HG02885 (cell line): ENCODE results near the gene SPACA9.

Experiments
- ATAC-seq: cut with Tn5 transposase; IDR thresholded peaks from one replicate; pipeline ENCODE4 v1.9.1; 2021; ENCODE audit warnings: mild to moderate bottlenecking; ENCODE audit not compliant: unreplicated experiment, poor library complexity

Gene SPACA9

DNA sequence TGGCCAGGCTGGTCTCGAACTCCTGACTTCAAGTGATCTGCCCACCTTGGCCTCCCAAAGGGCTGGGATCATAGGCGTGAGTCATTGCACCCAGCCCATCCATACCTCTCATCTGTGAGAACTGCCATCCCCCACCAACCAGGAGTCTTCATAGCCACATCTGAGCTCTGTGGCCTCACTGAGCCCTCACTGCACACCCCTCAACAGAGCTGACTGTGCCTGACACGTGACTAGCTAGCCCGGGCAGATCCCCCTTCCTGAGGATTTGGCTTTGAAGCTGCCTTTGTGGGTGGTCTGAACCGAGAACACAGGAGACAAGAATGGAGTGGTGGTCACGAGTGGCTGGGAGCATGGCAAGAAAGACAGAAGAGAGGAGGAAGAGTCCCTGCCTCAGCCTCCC is 16.2 kb upstream of the SPACA9 start:
- no peak for ATAC-seq

DNA sequence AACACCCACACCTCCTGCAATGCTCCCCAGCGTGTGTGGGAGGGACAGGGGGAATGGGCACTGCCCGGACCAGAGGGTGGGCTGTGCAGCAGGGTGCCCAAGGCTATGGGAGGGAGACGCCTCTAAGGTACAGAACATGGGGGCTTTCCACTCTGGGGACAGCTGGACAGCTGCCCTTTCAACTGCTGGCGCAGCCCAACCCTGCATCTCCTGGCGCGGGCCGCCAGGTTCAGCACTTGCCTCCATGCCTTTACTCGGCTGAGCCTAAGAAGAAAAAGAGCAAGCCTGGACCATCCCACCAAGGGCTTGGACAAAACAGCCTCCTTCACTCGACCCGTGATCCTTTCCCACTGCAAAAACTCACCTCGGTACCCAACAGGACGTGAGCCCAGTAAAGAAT is 15.6 kb upstream of the SPACA9 start:
- ATAC-seq: no peak

DNA sequence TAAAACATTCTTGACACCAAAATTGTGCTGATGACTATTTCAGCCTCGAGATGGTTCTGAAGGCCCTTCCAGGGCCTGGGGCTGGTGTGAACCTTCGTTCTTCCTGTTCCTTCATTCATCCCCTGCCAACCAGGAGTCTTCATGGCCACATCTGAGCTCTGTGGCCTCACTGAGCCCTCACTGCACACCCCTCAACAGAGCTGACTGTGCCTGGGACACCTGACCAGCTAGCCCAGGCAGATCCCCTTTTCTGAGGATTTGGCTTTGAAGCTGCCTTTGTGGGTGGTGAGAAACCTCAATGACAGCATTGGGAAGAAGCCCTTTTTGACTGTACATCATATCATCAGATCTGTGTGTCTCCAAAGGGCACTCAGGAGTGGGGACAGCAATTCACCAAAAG is 14.4 kb upstream of the SPACA9 start:
- no peak for ATAC-seq

DNA sequence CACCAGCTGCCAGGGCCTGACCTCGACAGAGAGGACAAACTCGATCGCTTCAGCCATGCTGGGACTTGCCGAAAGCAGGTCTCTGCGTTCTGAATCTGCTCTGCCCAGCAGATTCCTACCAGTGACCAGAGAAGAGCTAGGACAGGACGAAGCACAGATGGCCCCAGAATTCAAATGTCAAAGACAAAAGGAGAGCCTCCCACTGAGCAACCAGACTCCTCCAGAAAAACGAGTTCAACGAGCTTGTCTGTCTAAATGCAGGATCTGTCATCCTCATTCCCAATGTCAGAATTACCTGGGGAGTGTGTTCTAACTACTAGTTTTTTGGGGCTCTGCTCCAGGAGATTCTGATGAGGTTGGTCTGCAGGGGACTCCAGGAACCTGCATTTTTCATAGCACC is 14.0 kb upstream of the SPACA9 start:
- no peak for ATAC-seq

DNA sequence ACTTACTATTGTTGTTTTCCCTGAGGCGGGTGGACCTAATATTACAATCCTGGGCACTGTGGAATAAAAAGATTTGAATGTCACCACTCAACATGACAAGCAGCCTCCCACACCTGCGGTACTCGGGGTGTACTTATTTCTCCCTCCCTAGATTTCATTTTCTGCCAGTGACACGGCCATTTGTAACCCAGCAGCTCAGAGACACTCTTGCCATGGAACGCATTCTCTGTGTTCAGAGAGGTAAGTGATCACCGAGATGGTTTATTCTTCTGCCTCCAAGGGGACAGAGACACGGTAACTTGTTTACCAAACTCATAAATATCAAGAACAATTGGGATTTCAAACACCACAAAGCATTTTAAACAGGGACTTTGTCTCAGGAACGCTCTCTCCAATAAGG is 11.8 kb upstream of the SPACA9 start:
- no peak for ATAC-seq

DNA sequence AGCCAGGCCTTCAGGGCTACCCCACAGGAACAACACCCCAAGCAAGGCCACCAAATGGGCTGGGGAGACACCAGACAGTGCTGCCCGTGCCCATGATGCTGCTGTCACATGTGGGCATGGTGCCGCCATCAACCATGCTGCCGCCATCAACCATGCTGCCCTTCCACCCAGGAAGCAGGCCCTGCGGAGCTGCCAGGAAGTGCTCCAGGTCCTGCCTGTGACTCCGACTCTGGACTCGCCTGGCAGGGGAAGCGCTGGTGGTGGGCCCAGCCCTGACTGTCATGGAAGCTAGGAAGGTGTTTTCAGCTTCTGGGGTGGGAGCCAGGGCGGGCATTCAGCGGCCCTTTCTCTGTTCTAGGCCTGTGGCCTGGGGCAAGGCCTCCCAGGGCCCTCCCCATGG is 9.4 kb upstream of the SPACA9 start:
- ATAC-seq: no peak

DNA sequence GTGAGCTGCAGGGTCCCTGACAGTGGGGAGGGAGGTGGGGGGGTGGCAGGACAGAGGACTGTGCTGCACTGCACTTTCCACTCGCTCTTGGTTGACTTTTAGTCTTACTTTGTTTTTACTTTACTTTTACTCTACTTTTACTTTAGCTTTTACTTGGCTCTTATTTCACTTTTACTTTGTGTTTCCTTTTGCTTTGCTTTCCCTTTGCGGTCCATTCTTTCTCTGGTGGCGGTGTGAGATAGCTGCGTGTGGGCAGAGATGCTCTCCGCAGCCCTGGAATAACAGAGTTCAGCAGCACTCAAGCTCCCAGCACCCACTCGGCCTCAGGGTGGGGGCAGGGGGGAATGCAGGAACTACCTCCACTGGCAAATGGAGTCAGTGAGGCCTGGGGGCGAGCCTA is 5.3 kb upstream of the SPACA9 start:
- ATAC-seq: no peak

DNA sequence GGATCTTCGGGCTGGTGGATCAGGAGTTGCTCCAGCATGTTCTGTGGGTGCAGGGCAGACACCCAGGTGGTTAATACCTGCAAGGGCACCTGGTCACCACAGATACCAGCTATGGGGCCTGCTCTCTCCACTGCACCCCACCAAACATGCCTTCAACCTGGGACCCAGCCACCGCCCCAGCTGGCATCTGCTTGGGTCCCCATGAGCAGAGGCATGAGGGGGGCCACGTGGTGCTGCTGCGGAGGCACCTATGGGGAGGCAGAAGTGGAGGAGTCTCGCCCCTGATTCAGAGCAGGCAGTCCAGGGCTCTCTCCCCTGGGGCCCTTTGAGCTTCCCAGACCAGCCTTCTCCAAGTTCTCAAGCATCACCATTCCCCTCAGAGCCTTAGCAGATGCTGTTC is 3.5 kb upstream of the SPACA9 start:
- ATAC-seq: no peak

DNA sequence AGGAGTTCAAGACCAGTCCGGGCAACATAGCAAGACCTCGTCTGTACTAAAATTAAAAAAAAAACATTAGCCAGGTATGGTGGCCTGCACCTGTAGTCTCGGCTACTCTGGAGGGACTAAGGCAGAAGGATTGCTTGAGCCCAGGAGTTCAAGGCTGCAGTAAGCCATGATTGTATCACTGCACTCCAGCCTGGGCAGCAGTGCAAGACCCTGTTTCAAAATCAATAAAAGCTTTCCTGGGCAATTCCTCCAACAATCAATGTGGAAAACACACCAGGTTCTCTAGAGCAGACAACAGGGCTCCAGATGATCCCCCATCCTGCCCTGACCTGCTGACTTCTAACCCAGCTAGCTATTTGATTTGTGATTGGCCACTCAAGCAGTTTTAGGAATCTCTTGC is 1.8 kb upstream of the SPACA9 start:
- ATAC-seq: no peak

DNA sequence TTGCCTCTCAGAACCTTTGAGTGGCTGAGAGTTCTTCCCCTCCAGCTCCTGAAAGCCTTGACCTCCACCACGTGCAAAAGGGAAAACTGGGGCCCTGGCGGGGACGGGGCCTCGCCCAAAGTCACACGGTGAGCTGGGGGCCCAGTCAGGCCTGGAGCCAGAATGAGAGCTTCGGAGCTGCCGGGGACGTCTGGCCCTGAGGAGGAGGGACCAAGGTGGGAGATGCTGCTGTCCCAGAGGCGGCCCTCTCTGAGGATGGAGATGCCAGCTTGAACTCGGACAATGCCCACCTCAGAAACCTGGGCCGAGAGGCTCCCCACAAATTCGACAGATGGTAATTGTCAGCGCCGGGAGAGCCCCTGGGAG is 1.3 kb upstream of the SPACA9 start:
- ATAC-seq: no peak

DNA sequence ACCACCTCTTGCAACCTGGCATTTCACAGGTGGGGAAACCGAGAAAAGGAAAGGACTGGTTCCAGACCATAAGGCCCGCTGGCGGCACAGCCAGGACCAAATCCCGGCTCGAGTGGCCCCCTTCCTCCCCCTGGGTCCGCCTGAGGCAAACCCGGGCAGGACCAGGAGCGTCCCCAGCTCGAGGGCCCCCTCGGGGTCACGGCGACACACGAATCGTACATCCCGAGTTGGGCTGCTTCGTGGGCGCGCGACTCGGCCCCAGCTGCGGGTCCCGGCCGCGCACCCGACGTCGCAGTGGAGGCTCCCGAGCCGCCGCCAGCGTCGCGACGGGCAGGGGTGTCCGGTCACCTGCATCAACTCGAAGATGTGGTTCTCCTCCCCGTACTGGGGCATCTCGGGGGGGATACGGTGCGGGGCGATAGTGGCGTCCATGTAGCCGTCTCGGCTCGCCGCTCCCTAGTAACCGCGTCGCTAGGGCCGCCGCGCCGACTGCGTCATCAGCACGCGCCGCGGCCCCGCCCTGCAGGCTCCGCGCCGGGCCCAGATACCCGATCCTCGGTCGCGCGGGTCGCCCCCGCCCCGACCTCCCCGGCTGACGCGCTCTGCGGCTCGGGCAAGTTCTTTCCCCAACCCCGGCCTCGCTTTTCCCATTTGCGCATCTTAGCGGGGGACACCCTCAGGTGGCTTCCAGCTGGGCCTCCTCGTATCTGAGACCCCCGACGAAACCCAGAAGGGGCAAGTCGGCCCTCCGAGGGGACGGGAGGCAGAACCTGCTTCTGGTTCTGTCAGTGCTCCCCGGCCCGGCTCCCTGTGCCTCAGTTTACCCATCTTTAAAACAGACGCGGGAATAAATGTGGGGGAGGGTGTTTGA is 639 bp upstream of the SPACA9 start, which contains the start of gene AK8:
TSS of gene AK8 (minus strand) at position 461 of the 871 bp plus-strand sequence. CDS start at position 432, 29 bp downstream.
- ATAC-seq: peak; percentile 75

DNA sequence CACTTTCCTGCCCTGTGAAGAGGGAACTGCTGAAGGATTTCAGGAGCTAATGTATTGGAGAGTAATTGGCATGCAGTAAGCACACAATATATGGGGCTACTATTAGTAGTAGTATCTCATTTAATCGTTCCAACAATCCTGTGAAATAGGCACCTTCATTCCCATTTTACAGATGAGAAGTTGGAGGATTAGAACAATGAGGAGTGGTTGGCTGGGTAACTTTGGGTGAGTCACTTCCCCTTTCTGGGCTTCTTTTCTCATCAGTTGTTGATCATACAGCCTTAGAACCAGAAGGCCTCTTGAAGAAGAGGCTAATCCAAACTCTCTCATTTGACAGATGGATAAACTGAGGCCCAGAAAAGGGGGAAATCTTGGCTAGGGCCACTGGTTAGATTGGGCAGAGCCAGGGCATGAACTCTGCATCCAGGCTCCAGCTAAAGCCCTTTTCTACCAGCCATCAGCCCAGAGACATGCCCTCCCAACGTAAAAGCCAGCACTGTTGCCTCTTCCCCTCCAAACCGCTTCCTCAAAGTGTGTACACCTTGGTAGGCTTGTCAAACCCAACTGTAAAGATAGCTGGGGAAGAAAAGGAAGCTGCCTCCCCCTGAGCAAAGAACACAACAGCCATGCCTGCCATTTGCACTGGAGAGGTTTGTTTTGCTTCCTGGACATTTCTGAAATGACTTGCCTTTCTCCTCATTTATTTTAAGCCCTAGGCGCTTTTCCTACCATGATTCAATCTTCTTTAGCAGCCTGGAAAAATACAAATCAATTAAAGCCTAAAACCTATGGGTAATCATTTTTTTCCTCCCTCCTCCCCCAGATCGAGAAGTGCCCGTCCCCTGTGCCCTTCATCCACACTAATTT is 992 bp downstream of the SPACA9 start:
- no peak for ATAC-seq

DNA sequence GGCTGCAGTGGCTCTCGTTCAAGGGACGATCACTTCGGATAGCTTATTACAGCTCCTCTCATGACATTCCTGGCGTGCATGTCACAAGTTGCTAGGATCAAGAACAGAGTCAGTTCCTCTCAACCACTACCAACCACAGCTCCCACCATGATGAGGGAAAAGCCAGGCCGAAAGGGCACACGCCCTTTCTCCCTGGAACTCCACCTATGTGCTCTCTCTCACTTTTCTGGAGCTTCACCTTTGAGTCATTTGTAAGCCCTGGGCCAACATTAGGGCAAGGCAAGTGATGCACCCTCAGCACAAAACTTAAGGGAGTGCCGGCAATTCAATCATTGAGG is 1.6 kb downstream of the SPACA9 start:
- ATAC-seq: no peak

DNA sequence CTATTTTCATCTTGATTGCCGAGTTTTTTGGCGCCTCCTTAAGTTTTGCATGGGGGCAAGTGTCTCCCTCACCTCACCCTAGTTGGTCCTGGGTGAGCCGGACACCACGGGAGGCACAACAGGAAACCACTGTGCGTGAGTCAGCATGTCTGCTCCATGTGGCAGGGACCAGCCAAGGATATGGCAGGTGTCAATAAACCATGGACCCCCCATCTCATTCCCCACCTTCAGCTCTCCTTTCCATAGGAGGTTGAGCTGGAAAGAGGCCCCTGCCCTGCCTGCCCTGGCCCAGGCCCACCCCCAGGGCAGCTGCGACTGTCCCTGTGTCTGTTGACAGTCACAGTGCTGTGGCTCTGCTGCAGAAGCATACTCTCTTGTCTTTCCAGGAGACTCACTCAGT is 3.1 kb downstream of the SPACA9 start:
- ATAC-seq: no peak

DNA sequence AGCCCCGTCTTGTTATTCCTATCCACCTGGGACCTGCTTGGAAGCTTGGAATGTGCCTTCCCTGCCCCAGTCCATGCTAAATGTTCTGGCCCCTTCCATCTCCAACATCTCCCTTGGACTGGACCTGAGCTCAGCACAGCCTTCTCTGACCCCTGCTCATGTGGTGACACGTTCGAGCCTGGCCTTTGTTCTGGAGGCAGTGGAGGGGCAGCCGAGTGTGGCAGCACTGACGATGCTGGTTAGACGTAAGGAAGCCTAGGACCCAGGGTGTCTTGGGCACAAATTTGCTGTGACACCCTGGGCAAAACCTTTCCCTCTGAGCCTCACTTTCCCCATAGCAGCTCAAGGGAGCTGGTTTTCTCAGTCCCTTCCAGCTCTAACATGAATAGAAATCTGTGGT is 3.9 kb downstream of the SPACA9 start:
- no peak for ATAC-seq

DNA sequence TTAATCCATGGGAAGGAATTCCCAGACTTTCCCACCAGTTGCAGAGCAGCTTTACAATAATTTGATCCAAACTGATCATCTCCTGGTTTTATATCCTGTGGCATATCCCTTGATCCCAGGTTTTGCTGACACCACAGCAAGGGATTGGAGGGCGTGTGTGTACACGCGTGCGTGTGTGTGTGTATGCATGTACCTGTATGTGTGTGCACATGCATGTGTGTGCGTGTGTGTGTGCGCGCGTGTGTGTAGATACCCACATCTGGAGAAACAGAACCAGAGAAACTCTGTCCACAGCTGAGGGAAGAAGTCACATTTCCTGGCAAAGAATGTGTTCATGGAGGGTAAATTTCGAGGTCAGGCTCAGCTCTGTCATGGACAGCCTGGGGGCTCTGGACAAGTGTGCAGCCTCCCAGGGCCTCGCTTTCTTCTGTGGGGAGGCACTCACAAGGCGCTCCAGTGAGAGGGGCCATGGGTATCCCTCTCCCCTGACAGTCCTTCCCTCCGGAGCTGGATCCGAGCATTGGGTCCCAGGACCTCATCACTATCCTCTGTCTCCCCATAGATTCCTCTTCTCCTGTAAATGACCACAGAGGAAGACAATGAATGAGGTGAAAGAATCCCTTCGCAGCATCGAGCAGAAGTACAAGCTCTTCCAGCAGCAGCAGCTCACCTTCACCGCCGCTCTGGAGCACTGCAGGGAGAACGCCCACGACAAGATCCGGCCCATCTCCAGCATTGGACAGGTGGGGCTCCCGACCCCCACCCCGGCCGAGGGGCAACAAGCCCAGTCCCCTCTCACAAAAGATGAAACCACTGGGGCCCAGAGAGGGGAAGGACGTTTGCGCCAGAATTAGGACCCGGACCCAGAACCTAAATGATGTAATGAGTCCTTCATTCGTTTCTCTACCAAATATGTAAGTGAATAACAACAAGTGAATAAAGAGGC is 4.9 kb downstream of the SPACA9 start:
- no peak for ATAC-seq

DNA sequence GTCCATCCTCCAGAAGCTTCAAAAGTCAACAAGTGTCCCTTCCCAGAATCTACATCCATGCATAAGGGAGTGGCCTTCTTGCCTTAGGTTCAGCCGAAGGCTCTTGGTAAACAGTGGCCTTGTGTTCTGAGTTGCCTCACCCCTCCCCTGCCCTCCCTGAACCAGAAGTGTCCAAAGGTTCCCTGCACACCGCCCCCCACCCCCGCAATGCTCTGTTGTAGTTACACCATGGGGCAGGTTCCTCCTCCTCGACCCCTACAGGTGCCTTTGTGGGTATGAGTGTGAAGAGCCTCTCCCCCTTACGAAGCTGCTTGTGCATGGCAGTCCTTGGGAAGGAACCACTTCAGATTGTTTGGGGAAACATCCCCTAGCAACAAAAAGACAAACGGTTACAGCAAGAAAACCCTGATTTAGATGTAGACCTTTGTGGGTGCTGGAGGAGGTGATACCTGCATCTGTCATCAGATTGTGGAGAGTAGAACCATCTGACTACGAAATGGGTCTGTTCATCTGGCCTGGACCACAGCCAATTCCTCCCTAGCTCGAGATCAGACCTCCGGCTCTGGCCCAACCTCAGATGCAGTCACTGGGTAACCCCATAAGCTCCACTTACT is 7.1 kb downstream of the SPACA9 start:
- no peak for ATAC-seq

DNA sequence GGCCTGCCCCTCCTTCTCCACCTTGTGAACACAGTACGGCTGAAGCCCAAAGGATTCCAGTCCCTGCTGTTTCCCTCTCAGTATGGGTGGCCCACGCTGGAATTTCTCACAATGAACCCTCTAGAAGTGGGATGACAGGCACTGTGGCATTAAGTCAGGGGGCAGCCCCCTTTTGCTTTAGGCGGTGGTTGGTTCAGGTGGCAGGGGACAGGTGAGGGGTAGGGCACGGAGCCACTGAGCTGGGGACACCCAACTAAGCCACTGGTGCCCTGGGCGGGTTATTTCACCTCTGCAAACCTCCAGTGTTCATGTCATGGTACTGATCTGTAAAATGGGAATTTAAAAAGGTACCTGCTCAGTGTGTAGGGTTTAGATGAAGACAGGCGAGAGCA is 7.6 kb downstream of the SPACA9 start:
- no peak for ATAC-seq

DNA sequence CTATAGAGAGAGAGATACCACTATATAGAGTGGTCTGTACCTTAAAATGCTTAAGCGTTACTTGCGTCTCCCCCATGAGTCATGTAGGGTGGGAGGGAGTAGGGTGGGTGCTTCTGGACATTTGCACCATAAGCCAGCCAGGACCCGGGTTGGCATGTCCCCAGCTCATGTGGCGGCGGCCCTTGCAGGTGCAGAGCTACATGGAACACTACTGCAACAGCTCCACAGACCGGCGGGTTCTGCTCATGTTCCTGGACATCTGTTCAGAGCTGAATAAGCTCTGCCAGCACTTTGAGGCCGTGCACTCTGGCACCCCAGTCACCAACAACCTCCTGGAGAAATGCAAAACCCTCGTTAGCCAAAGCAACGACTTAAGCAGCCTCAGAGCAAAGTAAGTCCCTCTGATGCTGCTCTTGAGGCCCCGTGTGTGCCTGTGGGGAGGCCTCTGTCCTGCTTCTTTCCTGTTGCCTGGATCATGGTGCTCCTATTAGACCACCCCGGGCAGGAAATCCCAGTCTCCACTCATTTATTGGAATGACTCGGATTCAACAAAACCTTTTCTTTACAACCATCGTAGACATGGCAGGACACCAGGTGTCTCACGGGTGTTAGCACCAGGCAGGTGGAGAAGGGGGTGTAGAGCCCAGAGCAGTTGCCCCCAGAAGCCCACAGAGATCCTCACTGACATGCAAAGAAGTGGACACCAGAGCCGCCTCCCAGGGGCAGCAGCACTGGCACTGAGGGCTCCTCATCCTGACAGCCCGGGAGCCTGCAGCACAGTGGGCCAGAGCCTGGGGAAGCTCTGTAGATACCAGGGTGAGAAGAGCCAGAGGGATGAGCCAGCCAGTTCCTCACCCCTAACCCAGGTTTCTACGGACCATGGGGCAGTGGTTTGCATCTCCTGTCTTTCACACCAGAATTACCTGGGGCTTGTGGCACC is 8.8 kb downstream of the SPACA9 start:
- ATAC-seq: no peak
